Small intestine (tissue), 7 donors: Measurements from ENCODE around the gene APCDD1. TPM values are rescaled to one million over a fixed set of nuclear protein-coding genes. Genes with fewer than 3 reads are reported as not detected.

ENCODE experiments used
- DNase-seq, 2 donors: peaks; one replicate each; pipeline versions ENCODE4 v3.0.0 to v3.0.0-alpha.2; 2013
- FAIRE-seq: peaks from 2 replicates; lab custom pipeline; 2012; peaks lifted over from hg19 to GRCh38; lab: Jason Lieb, UNC
- H3K27ac ChIP-seq, 3 donors: one replicate each; pipeline ENCODE4 v1.5.1; 2013; ENCODE audit warnings: low read length in 2 of 3, mild to moderate bottlenecking in 2 of 3, control low read depth in 1 of 3, inconsistent platforms in 1 of 3, low read depth in 1 of 3, moderate library complexity in 1 of 3
- H3K27me3 ChIP-seq, 3 donors: one replicate each; pipeline ENCODE4 v1.6.1; 2013; ENCODE audit warnings: low read length in 3 of 3, inconsistent platforms in 1 of 3; ENCODE audit not compliant: control insufficient read depth in 3 of 3, insufficient read depth in 3 of 3
- H3K36me3 ChIP-seq, 3 donors: one replicate each; pipeline ENCODE4 v1.6.1; 2013; ENCODE audit warnings: low read length in 3 of 3, inconsistent platforms in 1 of 3, low read depth in 1 of 3, mild to moderate bottlenecking in 1 of 3, moderate library complexity in 1 of 3; ENCODE audit not compliant: control insufficient read depth in 3 of 3, insufficient read depth in 2 of 3
- H3K4me1 ChIP-seq, 3 donors: one replicate each; pipeline ENCODE4 v1.6.1; 2013; ENCODE audit warnings: low read length in 2 of 3, inconsistent platforms in 1 of 3, low read depth in 1 of 3, mild to moderate bottlenecking in 1 of 3, moderate library complexity in 1 of 3; ENCODE audit not compliant: control insufficient read depth in 3 of 3, insufficient read depth in 2 of 3
- H3K4me3 ChIP-seq, 3 donors: one replicate each; pipeline ENCODE4 v1.5.1; 2013; ENCODE audit warnings: low read length in 3 of 3, control low read depth in 1 of 3, inconsistent platforms in 1 of 3, low read depth in 1 of 3, mild to moderate bottlenecking in 1 of 3, moderate library complexity in 1 of 3
- H3K9me3 ChIP-seq, 2 donors: one replicate each; pipeline ENCODE4 v1.6.1; 2013; ENCODE audit warnings: low read depth in 1 of 2, low read length in 1 of 2; ENCODE audit not compliant: control insufficient read depth in 2 of 2, insufficient read depth in 1 of 2
- WGBS, 3 donors: extraction: QIAGEN DNeasy Blood & Tissue Kit; methylation state at CpG; one replicate each; pipeline ENCODE4 v1.1.7; 2013; 5-methylcytosine and 5-hydroxymethylcytosine counted together
- polyA plus RNA-seq, 4 donors: library from polyadenylated mRNA; stranded (reverse) in 3 of 4; unstranded in 1 of 4; fragments of 200-250 nt in 3 of 4; fragments of 120-200 nt in 1 of 4; gene quantifications; one replicate each; pipeline versions ENCODE4 v1.2.1 to v1.2.3, GENCODE V29; 2013
- donor health status: healthy with polysubstance abuse.
- donor health status: control.
- donor health status: control.
- donor health status: Bipolar disorder and iron deficiency.
- donor health status: healthy.

The APCDD1 gene
- polyA plus RNA-seq, 4 donors, result 0.67 to 21.6 (median 5.0) TPM

DNA sequence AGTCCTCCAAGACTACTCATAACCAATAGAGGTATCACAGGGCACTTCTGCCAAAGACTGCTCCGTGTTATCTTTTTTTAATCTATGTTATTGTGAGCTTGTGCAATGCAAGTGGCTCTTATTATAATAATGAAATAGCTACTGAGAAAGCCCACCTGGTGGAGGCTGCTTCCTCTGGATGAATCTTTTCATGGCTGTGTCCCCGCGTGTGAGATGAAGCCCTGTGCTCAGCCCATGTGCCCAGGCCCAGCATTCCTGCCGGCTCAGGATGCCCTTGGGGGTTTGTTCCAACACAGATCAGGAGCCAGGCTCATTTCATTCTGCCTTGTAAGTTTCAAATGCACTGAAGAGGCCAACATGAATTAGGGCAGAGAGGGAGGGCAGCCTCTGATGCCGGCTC is 18.7 kb downstream of the APCDD1 start:
- no peak for FAIRE-seq
- Histone ChIP-seq H3K36me3 (peaks cover 0 to 5% (median 0%) of the 10 kb centered on the region in 3 donors), H3K9me3 (no peaks in the 10 kb centered on the region), H3K27me3 (no peaks in the 10 kb centered on the region), H3K4me3 (no peak overlapping the region), H3K27ac (no peak overlapping the region), H3K4me1 (peaks cover 0 to 10% (median 2%) of the 10 kb centered on the region in 3 donors)
- DNase-seq, result no peak
- WGBS, 3 donors, result 86 to 91% (median 89%) methylated on average over 5 of the region's 5 CpGs

- FAIRE-seq, result no peak
- DNase-seq, result no peak
- Histone ChIP-seq H3K27ac (no peak overlapping the region), H3K9me3 (no peaks in the 10 kb centered on the region), H3K27me3 (no peaks in the 10 kb centered on the region), H3K36me3 (peaks cover 0 to 8% (median 0%) of the 10 kb centered on the region in 3 donors), H3K4me1 (peaks cover 0 to 10% (median 2%) of the 10 kb centered on the region in 3 donors), H3K4me3 (no peak overlapping the region)
- WGBS, 3 donors, result 92 to 94% (median 93%) methylated on average over 17 of the region's 17 CpGs
Observed at GRCh38 chr18:10474309-10474708, 19.9 kb downstream of the APCDD1 start.

GRCh38 chr18:10475276-10475653 is 20.8 kb downstream of the APCDD1 start:
- DNase-seq (no peak), FAIRE-seq (no peak)
- Histone ChIP-seq H3K4me3 (no peak overlapping the region), H3K36me3 (peaks cover 0 to 8% (median 0%) of the 10 kb centered on the region in 3 donors), H3K9me3 (no peaks in the 10 kb centered on the region), H3K27ac (no peak overlapping the region), H3K4me1 (peaks cover 0 to 10% (median 2%) of the 10 kb centered on the region in 3 donors), H3K27me3 (no peaks in the 10 kb centered on the region)
- 64 to 83% (median 81%) methylated on average over 3 of the region's 3 CpGs for WGBS, 3 donors

DNA sequence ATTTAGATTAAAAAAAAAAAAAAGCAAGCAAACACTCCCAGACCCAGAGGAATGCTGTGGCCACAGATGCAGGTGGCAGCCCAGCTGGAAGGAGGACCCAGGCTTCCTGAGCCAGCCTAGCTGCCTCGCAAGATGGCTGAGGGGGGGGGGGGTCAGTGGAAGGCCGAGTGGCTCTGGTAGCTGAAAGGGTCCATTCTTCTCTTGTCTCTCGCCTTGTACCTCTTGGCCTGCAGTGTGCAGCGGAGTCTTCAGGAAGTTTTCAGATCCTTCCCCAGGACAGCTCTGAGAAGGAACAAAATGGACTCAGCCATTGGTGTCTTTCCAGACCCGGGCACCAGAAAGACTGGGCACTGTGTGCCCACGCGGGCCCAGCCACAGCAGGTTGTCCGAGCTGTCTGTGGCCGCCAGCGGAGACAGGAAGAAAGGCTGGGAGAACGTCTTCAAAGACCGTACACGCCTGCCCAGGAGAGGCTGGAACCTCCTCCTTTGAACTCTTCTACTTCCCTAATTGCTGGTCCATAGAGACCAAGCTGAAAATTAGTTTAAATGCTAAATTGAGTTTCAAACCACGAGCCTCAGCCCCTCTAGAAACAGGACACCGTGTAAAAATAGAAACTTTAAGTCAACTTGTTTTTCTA is 21.3 kb downstream of the APCDD1 start:
- DNase-seq (no peak), FAIRE-seq (no peak)
- no peaks in the 10 kb centered on the region for H3K27me3 ChIP-seq
- H3K4me1 ChIP-seq, result peaks cover 0 to 10% (median 2%) of the 10 kb centered on the region in 3 donors
- no peaks in the 10 kb centered on the region for H3K9me3 ChIP-seq
- H3K4me3 ChIP-seq, result no peak overlapping the region
- no peak overlapping the region for H3K27ac ChIP-seq
- 67 to 85% (median 71%) methylated on average over 14 to 15 of the region's 15 CpGs for WGBS, 3 donors
- peaks cover 0 to 8% (median 0%) of the 10 kb centered on the region in 3 donors for H3K36me3 ChIP-seq

DNA sequence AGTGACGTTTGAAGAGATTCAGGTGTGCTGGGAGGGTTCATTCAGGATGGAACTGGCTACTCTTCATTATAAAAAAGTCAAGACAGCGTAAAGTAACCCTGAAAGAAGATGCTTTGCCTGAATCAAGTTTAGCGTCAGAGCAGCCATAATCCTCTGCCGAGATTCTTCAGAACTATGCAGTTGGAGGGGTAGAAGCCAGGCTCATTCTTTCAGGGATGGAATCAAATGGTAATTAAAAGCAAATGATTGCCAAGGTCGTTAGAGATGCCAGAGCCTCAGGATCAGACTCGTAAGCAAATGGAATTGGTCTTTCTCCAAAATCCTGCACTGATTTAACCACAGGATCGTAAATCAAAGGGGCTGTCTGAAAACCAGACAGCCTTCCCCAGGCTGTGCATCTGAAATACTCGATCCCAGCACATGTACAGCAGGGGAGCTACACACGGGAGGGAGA is 21.9 kb downstream of the APCDD1 start:
- Histone ChIP-seq H3K4me1 (peaks cover 0 to 10% (median 2%) of the 10 kb centered on the region in 3 donors), H3K27me3 (no peaks in the 10 kb centered on the region), H3K4me3 (no peak overlapping the region), H3K36me3 (peaks cover 0 to 8% (median 0%) of the 10 kb centered on the region in 3 donors), H3K27ac (no peak overlapping the region), H3K9me3 (no peaks in the 10 kb centered on the region)
- no peak for DNase-seq
- WGBS, 3 donors, result 44 to 62% (median 55%) methylated on average over 9 of the region's 9 CpGs
- FAIRE-seq, result no peak

DNA sequence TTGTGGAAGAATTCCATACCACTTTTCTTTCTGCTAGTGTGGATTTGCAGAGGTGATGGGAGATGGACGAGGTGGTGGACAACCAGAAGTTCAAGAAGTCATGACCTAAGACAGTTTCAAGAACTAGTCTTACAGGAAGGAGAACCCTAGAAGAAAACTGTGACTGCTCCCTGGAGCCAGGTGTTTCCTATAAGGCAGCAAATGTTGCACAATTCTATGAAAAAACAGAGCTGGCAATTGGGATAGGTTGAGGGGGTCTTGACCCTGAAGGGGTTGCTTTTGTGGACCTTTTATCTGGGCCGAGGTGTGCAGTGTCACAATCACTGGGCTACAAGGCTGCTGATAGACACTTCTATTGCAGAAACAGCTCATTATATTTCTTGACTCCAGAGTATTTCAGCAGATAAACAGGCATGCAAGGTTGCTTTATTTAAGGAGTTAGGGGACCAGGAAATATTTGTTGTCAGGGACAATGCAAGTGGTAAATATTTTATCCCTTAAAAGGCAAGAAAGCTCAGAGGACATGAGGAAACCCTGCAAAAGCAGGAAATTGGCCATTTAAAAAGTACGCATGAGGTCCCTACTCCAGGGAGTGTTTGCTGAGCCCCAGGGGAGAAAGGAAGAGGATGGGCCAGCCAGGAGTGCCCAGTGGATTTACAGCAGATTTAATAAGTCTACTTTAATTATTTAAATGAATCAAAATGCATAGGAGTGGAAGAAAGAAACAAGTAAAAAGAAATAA is 22.9 kb downstream of the APCDD1 start:
- no peak for FAIRE-seq
- Histone ChIP-seq H3K4me1 (peaks cover 0 to 10% (median 2%) of the 10 kb centered on the region in 3 donors), H3K27ac (no peak overlapping the region), H3K9me3 (no peaks in the 10 kb centered on the region), H3K4me3 (no peak overlapping the region), H3K27me3 (no peaks in the 10 kb centered on the region), H3K36me3 (peaks cover 0 to 6% (median 0%) of the 10 kb centered on the region in 3 donors)
- 53 to 70% (median 69%) methylated on average over 3 of the region's 3 CpGs for WGBS, 3 donors
- DNase-seq, result no peak

DNA sequence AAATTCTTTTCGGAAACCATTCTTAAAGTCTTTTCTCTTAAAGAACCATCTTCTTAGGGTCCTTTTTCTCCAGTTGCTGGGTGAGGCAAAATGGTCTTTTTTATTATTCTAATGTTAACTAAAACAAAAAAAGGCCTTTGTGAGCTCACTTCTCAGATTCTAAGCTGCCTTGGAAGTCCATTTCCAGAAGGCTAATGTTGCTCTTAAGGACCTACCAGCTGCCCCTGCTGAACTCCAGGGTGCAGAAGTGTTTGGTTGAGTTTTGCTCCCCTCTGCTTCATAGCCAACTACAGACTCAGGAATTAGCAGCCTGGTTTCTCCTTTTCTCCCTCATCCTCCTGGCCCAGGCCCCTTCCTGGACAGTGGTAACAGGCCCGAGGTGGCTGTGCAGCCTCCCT is 23.4 kb downstream of the APCDD1 start:
- no peak overlapping the region for H3K27ac ChIP-seq
- FAIRE-seq, result no peak
- WGBS, 3 donors, result 79 to 89% (median 87%) methylated on average over 2 of the region's 2 CpGs

GRCh38 chr18:10481831-10482230 is 27.4 kb downstream of the APCDD1 start:
- Histone ChIP-seq H3K36me3 (peaks cover 0 to 4% (median 0%) of the 10 kb centered on the region in 3 donors), H3K4me1 (peaks cover 0 to 2% (median 0%) of the 10 kb centered on the region in 3 donors), H3K9me3 (no peaks in the 10 kb centered on the region), H3K27me3 (no peaks in the 10 kb centered on the region), H3K4me3 (no peak overlapping the region), H3K27ac (no peak overlapping the region)
- WGBS, 3 donors, result 73 to 79% (median 74%) methylated on average over 9 of the region's 9 CpGs
- FAIRE-seq (no peak), DNase-seq (no peak)

More for the DNA sequence above, 23.4 kb downstream of the APCDD1 start:
- H3K4me1 ChIP-seq, result peaks cover 0 to 10% (median 2%) of the 10 kb centered on the region in 3 donors
- no peak overlapping the region for H3K4me3 ChIP-seq
- H3K9me3 ChIP-seq, result no peaks in the 10 kb centered on the region
- peaks cover 0 to 6% (median 0%) of the 10 kb centered on the region in 3 donors for H3K36me3 ChIP-seq
- DNase-seq, result no peak
- no peaks in the 10 kb centered on the region for H3K27me3 ChIP-seq
